Endodermal cell (in vitro differentiated cells): ENCODE results near the gene COL24A1. TPM values are rescaled to one million over a fixed set of nuclear protein-coding genes. Genes with fewer than 3 reads are reported as not detected.

ENCODE experiments used
- DNase-seq: peaks from one replicate; pipeline ENCODE4 v3.0.0-alpha.2; 2017
- H3K27ac ChIP-seq: 2 replicates; pipeline ENCODE4 v1.5.1; 2013; ENCODE audit warnings: mild to moderate bottlenecking, low read depth, low read length, moderate library complexity
- H3K27me3 ChIP-seq: 2 replicates; pipeline ENCODE4 v1.6.1; 2013; ENCODE audit warnings: mild to moderate bottlenecking, low read length, moderate library complexity; ENCODE audit not compliant: insufficient read depth, control insufficient read depth, poor library complexity, severe bottlenecking
- H3K36me3 ChIP-seq: 2 replicates; pipeline ENCODE4 v1.7.0; 2013; ENCODE audit warnings: mild to moderate bottlenecking, low read length, moderate library complexity; ENCODE audit not compliant: control insufficient read depth, insufficient read depth
- H3K4me1 ChIP-seq: one replicate; pipeline ENCODE4 v1.7.0; 2013; ENCODE audit warnings: low read length; ENCODE audit not compliant: control insufficient read depth, insufficient read depth
- H3K4me3 ChIP-seq: 2 replicates; pipeline ENCODE4 v1.5.1; 2013; ENCODE audit warnings: mild to moderate bottlenecking, low read length, moderate library complexity
- H3K9ac ChIP-seq: 2 replicates; pipeline ENCODE4 v1.6.1; 2013; ENCODE audit warnings: mild to moderate bottlenecking, low read length, moderate library complexity; ENCODE audit not compliant: poor library complexity, severe bottlenecking; ENCODE audit errors: extremely low read depth
- H3K9me3 ChIP-seq: 2 replicates; pipeline ENCODE4 v1.6.1; 2013; ENCODE audit warnings: mild to moderate bottlenecking, low read length, moderate library complexity; ENCODE audit not compliant: control insufficient read depth
- H3K27ac Mint-ChIP-seq: 2 replicates; pipeline ENCODE4 v1.8.0; 2020; ENCODE audit warnings: mixed read lengths
- H3K27me3 Mint-ChIP-seq: 2 replicates; pipeline ENCODE4 v1.8.0; 2021; ENCODE audit warnings: mild to moderate bottlenecking, mixed read lengths; ENCODE audit not compliant: insufficient read depth
- H3K36me3 Mint-ChIP-seq: 2 replicates; pipeline ENCODE4 v1.8.0; 2020; ENCODE audit warnings: low read depth, mixed read lengths
- H3K4me1 Mint-ChIP-seq: 2 replicates; pipeline ENCODE4 v1.8.0; 2020; ENCODE audit warnings: mixed read lengths
- H3K4me3 Mint-ChIP-seq: 2 replicates; pipeline ENCODE4 v1.8.0; 2020; ENCODE audit warnings: mild to moderate bottlenecking, moderate library complexity, mixed read lengths
- H3K9me3 Mint-ChIP-seq: 2 replicates; pipeline ENCODE4 v1.8.0; 2020; ENCODE audit warnings: mild to moderate bottlenecking, mixed read lengths
- CTCF ChIP-seq: fragments of 200-600 bp; sonication (generic); conservative IDR thresholded peaks from 2 replicates; pipeline ENCODE4 v1.5.0; 2021; ENCODE audit warnings: antibody characterized with exemption, mild to moderate bottlenecking
- WGBS, 2 experiments: methylation state at CpG; one replicate each; pipeline versions ENCODE4 v1.1.5 to v1.1.7; 2013; ENCODE audit warnings: missing lambda C conversion rate in 2 of 2, mixed read lengths in 1 of 2; ENCODE audit not compliant: insufficient coverage in 1 of 2, insufficient read length in 1 of 2; 5-methylcytosine and 5-hydroxymethylcytosine counted together
- total RNA-seq, 2 donors: library from RNA; stranded (reverse); fragmentation: NEBNext Ultra II Directional in 1 of 2; extraction: Animal tissue kit (Norgen Biotek cat#: 25700) in 1 of 2; gene quantifications; 2 replicates in 1 of 2; 3 replicates in 1 of 2; pipeline ENCODE4 v1.2.1, GENCODE V29; 2021

COL24A1 gene
- total RNA-seq, 2 donors from 2014 or later: 0.84 to 0.95 TPM

GRCh38 chr1:86140281-86140880 lies 16.2 kb downstream of the COL24A1 start:
- no peak overlapping the region for H3K9ac ChIP-seq
- H3K4me3 ChIP-seq: no peak overlapping the region
- no peaks in the 10 kb centered on the region for H3K4me1 ChIP-seq
- H3K36me3 ChIP-seq: no peaks in the 10 kb centered on the region
- no peak for TF ChIP-seq CTCF
- no peak for DNase-seq
- Mint-ChIP-seq H3K4me1 (no peaks in the 10 kb centered on the region), H3K27ac (no peak overlapping the region), H3K4me3 (no peak overlapping the region), H3K36me3 (no peaks in the 10 kb centered on the region), H3K27me3 (no peaks in the 10 kb centered on the region), H3K9me3 (no peaks in the 10 kb centered on the region)
- H3K27ac ChIP-seq: no peak overlapping the region
- H3K9me3 ChIP-seq: no peaks in the 10 kb centered on the region
- WGBS, 2 experiments: 82% methylated on average over 2 of the region's 3 CpGs; no CpG with 5 or more reads in 1 of the 2 experiments
- H3K27me3 ChIP-seq: no peaks in the 10 kb centered on the region

GRCh38 chr1:86138746-86139145 lies 17.8 kb downstream of the COL24A1 start:
- Histone ChIP-seq H3K27ac (no peak overlapping the region), H3K9me3 (no peaks in the 10 kb centered on the region), H3K9ac (no peak overlapping the region), H3K4me3 (no peak overlapping the region), H3K27me3 (no peaks in the 10 kb centered on the region), H3K4me1 (no peaks in the 10 kb centered on the region), H3K36me3 (no peaks in the 10 kb centered on the region)
- Mint-ChIP-seq H3K36me3 (no peaks in the 10 kb centered on the region), H3K4me3 (no peak overlapping the region), H3K9me3 (no peaks in the 10 kb centered on the region), H3K4me1 (no peaks in the 10 kb centered on the region), H3K27ac (no peak overlapping the region), H3K27me3 (no peaks in the 10 kb centered on the region)
- DNase-seq: no peak
- WGBS, 2 experiments: 89 to 94% methylated on average over 3 of the region's 3 CpGs
- TF ChIP-seq CTCF: no peak

GRCh38 chr1:86137436-86137835 lies 19.1 kb downstream of the COL24A1 start:
- H3K27me3 ChIP-seq: no peaks in the 10 kb centered on the region
- H3K9me3 ChIP-seq: no peaks in the 10 kb centered on the region
- no peak overlapping the region for H3K9ac ChIP-seq
- no peaks in the 10 kb centered on the region for H3K4me1 ChIP-seq
- no peaks in the 10 kb centered on the region for H3K36me3 ChIP-seq
- Mint-ChIP-seq H3K36me3 (no peaks in the 10 kb centered on the region), H3K9me3 (peaks cover 6% of the 10 kb centered on the region), H3K4me1 (peaks cover 1% of the 10 kb centered on the region), H3K4me3 (no peak overlapping the region), H3K27me3 (no peaks in the 10 kb centered on the region), H3K27ac (no peak overlapping the region)
- WGBS, 2 experiments: 0% methylated on average over 1 of the region's 1 CpG; no CpG with 5 or more reads in 1 of the 2 experiments
- no peak for TF ChIP-seq CTCF
- H3K27ac ChIP-seq: no peak overlapping the region
- no peak for DNase-seq
- H3K4me3 ChIP-seq: no peak overlapping the region
